HG02571 (cell line): ENCODE data around the gene TNIK.

Source experiments
- ATAC-seq: cut with Tn5 transposase; IDR thresholded peaks from one replicate; pipeline ENCODE4 v1.9.1; 2021; ENCODE audit warnings: mild to moderate bottlenecking, moderate library complexity; ENCODE audit not compliant: unreplicated experiment

TNIK gene

DNA sequence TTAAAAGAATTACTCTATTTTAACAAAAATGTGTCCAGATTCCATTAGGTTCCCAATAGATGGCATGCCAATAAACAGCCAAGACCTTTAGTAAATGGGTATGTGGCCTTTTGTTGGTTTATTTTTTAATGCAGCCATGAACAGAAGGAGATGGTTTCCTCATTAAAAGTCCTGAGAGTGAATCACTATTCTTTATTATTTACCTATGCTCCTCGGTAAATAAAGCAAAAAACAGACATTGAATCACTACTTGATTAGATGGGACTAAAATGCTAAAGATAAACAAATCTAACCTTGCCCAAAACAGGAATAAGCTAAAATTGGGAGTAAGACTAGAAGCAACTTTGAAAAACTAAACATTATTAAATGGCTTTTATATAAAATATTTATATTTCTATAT is 94.2 kb downstream of the TNIK start:
- ATAC-seq = no peak

DNA sequence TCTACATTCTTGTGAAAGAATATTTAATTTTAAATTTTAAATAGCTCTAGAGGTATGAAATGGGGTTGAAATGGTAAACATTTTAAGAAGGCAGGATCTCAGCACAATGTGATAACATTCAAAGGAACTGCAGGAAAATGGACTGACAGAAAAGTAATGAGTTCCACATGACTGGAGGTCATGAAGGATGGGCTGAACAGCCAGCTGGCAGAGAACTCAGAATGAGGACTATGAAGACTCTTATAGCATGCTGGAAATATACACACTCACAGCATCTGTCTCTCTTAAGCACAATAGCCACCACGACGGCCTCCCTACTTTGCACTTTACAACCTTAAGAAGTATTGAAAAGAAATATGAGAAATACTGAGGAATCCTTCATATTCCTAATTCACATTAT is 94.7 kb downstream of the TNIK start:
- ATAC-seq = no peak

DNA sequence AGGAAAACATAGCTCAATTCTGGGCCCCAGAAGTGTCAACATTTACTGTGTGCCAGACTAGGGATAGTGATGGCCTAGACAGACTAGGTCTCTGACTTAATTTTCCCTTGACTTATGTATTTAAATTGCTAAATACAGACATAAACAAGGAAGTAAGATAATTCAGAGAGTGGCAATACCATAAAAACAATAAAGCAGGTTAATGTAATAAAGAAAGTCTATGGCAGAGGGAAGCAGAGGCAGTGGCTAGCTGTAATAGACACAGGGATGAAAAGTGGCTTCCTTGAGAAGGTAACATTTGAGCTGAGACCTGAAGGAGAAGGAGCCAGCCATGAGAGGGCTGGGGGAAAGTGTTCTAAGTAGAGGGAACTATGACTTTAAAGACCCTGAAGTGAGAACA is 95.7 kb downstream of the TNIK start:
- no peak for ATAC-seq

DNA sequence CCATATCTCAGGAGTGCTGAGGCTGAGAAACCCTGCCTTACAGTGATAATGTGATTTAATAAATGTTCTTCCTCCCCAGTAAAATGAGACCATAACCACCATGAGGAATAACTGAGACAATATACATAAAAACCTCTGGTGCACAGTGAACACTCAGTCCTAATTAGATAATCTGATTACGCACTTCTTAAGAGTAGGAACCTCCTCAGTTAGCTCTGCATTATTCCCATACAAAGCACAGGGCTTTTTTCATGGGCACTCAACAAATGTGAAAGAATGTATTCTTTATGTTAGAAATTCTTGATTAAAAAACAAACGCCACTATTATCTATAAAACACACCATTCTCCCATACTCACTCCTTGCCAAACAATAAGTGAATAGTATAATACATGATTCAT is 97.0 kb downstream of the TNIK start:
- no peak for ATAC-seq

DNA sequence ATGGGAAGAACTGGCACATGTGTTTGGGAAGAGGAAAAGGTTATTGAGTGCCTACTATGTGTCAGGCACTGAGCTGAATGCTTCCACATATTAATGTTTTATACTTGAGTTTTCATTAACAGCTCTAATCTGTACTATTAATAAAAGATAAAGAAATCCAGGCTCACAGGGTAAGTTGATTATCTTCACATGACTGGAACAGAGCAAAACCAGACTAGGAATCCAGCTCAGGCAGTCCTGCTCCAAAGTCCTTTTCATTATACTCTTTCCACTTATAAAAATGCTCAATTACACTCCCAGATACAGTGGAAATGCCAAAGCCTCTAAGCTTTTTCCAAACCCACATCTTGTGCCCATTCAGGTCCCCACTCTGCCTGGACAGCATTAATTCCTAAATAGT is 97.6 kb downstream of the TNIK start:
- ATAC-seq = no peak

DNA sequence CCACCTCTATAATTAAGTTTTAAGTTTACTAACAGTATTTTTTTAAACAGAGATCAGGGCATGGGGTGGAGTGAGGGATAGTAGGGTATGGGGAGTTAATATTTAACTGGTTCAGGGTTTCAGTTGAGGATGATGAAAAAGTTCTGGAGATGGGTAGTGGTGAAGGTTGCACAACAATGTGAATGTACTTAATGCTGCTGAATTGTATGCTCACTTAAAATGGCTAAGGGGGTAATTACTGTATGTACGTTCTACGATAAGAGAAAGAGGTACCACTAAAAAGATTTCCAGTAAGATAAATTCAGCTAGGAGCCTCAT is 101.4 kb downstream of the TNIK start:
- no peak for ATAC-seq

DNA sequence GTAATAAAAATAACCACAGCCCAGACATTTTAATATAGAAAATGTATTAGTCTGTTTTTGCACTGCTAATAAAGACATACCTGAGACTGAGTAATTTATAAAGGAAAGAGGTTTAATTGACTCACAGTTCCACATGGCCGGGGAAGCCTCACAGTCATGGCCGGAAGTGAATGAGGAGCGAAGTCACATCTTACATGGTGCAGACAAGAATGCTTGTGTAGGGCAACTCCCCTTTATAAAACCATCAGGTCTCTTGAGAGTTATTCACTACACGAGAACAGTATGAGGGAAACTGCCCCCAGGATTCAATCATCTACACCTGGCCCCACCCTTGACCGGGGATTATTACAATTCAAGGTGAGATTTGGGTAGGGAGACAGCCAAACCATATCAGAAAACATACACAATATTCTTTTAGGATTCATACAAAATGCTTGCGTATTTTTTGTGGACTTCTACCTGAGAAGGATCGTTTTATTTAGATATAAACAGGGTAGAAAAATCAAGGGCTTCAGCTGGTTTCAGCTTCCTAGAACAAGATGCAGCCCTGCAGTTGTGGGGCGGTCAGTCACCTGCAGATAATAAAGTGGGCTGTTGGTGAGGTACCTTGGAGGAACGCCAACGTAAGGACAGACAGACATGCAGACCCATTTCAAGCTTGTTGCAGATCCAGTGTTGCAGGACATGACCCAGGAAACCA is 101.9 kb downstream of the TNIK start:
- ATAC-seq = no peak

DNA sequence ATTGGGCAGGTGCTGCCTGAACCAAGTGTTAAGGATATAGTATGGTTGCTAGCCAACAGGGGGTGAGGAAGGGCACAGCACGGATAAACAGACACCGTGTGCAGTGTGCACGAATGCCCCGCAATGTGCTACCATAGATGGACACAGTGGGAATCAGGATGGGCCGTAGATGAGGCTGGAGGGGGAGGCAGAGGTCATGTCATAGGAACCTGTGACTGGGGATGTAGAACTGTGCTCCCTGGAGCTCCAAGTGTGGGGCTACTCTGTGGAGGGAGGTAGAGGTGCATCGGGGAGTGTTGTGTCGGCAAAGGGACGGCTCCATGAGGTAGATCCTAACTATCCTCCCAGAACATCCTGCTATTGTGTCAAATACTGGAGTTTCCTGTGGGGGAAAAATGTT is 102.5 kb downstream of the TNIK start:
- ATAC-seq = no peak

DNA sequence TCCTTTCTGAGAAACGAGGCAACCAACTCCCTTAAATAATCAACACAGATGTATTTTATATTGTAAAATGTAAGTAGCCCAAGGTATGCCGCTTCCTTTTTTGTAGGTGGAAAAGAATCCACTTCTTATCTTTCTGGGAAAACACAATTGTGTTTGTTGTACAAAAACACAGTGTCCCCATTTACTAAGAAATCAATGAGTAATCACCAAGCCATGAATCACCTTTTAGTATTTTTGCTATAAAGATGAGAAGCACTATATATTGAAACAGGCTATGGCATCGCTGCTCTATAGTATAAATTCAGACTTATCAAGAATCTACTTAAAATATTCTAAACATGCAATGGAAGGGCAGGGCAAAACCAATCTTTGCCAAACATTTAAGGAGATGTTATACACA is 104.0 kb downstream of the TNIK start:
- ATAC-seq = no peak

DNA sequence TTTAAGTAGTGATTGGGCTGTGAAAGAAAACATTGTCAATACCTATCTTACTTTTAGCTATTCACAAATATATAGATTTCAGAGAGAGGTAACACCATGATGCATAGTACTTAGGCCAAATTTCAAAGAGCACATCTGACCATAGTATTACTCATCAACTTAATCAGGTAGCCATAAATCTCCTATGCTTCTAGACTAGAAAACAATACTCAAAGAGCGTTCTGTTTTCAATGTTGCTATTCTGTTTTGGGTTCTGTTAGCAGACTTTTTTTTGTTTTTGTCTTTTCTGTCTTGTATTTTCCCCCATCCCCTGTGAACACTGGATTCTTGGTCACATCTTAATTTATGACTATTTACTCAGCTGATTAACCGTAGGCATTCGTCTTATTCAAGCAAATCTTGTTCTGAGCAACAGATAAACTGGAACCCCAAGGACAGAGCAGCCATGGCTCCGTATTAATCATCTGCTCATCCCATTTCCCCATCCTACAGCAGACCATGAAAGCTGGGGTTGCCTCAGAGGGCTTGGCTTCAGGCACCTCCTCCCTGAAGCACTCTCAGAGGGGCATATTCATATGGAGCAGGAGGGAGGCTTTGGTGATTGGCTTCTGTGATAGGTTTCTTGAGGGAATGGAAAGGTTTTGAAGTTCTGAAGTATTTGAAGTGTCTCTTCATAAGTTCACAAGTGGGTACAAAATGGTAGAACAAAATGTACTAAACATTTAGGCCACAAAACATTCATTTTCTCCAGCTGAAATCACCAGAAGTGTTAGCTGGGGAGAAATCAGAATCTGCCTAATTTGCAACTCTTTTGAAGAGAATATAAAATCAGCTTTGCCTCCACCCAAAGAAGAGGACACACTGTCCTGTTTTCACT is 105.3 kb downstream of the TNIK start:
- no peak for ATAC-seq

DNA sequence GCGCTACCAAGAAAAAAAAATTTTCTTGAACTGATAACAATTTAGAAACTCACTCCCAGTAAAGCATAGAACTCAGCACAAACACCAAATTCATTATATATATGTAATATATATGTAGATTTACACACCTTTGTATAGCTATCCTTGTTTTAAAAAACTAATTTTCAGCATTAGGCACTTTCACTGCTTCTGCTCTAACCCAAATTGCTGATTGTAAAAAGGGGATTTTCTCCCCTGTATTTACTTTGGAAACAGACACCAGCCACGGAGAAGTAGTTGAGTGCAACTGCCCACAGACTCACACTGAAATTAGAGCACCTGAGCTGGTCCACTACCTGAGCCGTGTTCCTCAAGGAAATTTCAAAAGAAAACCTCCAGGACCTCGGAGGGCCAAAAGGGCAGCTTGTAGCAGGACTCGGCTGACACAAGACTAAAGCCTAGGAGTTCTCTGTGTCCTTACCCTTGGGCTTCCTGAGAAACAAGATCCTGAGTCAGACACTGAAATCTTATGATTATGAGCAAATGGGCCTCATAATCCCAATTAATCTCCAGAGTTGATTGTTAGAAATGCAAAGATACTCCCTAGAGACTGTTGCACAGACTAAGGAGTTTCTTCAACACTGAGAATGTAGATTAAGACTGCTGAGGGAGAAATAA is 106.0 kb downstream of the TNIK start:
- no peak for ATAC-seq

DNA sequence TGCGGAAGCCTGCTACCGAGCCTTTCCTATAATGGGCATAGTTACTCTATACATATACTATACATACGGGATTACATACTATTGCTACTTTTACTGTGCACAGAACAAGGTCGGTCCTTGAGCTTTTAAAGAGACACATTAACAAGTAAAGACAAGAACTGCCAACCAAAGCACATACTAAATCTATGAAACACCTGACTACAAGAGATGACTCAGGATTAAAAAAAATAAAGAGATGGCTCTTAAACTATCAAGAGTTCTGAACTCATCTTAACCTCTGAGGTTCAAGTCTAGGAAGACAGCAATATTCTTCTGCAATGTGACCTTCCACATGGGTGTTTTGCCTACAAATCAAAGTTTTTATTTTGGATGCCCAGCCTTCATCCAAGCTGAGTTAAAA is 106.8 kb downstream of the TNIK start:
- ATAC-seq = no peak

DNA sequence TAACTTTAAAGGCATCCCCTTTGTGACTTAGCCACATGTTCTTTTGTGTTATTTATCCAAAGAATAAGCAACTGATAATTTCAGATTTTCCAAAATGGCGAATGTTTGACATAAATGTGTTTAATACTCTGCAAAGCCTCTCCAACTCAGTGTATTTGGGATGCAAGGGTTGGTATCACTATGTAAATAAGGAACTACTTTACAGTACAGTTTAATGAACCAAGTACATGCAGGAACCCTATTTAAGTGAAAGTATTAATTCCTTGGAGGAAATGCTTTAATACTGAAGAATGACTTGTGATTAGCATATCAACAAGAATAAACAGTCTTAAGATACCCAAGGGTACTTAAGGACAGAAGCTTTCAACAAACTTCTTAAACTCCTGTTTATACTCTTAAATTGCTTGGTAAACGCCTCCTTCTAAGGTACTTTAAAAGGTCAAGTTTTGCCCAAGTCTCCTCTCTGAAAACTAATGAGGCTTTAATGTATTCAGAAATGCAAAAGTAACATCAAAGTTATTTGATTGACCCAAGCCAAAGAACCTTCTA is 107.7 kb downstream of the TNIK start:
- no peak for ATAC-seq

DNA sequence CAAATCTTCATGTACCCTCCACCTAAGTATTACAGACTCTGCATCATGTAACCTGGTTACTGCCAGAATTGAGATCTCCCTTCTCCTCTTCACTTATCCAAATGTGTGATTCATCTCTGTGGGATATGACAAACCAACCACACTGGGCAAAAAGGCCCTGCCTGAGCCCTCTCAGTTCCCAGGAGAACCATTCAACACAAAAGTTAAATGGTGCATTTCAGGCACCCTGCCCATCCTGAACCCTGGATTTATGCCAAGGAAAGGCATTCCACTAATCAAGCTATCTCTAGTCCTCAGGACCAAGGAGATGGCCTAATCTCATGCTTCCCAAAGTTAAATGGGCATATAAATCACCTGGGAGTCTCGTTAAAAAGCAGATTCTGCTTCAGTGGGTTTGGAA is 108.5 kb downstream of the TNIK start:
- ATAC-seq = no peak

DNA sequence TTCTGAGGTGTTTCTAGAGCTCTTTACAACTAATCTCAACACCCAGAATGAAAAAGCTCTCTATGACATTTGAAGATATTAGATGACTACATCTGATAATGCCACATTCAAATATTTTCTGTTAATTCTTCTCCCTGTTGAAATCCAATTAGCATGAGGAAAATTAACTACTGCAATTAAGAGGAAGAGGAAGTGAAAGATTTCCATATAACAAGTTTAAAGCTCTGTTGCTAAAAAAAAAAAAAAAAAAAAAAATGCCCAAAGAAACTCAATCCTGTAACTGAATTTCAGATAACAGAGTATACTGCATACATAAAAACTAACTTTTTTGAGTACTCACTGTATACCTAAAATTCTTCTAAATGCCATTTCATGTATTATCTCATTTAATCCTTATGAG is 109.8 kb downstream of the TNIK start:
- ATAC-seq = no peak

DNA sequence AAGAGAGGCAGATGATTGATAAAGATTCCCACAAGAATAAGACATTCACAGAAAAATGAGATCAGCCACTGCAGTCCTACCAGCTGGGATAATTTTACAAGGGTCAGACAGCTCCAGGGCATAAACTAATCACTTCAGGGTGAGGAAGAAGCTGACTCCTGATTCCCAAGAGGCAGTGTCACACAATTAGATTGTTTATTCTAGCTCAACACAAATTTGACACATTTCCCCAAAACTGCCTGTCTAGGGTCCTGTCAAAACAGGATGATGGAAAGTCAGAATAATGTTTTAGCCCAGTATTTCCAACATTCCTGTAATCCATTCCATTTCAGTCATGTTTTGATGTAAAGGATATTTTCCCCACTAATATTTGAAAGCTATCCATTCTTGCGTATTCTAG is 110.8 kb downstream of the TNIK start:
- no peak for ATAC-seq

DNA sequence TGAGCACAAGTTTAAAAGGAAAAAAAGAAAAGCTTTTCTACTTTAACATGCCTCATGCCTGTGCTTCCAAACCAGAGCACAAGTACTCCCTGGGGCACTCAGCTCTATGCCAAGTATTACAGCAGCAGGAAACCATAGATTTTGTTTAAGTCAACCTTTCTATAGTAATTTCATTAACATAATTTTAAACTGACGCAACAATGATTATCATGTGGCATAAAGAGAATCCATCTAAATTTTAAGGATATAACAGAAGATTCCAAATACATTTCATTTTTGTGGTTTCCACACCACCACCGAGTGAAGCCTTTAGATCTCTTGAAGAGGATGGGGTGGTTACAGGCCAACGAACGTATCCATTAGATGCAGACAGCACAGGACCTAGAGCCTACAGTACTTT is 112.1 kb downstream of the TNIK start:
- ATAC-seq = no peak

DNA sequence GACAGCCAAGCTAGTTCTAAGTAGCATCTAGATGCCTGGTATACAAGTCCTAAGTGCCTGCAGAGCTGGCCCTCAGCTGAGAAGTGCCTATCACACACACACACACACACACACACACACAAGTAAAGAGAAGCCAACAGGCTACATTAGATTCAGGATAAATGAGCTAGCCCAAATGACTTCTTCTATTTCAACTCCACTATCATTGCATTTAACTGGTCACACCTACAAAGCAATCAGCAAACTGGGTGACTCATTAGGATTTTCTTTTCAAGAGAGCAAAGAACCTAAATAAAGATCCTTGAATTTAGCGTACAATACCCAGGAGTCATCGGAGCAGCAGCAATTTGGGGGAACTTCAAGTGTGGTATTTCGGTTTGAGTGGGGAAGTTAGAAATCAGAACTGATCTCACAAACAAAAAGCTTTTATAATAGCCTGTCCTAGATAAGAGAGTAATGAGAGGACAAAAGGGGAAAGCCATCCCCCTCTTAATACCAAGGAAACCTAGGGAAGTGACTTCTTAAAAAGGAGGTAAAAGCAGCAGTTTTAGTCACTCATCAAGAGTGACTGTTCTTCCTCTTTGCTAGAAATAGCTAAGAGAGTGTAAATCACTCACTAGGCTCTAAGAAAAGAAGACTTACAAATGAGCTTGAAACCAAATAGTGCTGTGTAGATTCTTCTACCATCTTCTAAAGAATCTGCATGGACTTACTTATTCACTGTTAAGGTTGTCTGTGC is 112.7 kb downstream of the TNIK start:
- peak; percentile 60 for ATAC-seq

DNA sequence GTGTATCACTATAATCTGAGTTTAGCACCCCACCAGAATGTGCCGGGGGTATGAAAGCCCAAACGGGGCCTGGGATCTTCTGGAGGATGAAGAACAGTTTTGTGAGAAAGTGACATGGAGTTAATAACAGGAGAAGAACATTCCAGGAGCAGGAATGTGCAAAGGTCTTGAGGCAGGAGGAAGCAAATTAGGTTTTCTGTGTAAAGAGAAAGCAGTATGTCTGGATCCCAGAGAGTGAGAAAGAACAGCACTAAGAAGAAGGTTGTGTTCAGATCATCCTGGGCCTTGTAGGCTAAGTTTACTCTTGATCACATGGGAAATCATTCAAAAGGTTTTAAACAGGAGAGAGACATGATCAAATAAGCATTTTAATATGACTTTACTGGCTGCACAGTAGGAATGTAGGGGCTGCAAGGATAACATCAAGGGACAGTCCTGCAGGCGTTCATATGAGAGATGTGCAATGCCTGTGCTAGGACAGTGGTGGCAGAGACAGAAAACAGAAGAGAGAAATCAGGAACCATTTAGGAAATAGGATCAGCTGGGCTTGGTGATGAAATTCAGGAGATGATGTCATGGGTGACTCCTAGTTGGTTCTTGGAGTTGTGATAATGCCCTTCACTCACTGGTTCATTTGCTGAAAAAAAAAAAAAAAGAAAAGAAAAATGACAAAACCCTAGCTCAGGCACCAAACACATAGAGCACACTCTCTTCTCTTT is 113.5 kb downstream of the TNIK start:
- ATAC-seq = no peak

DNA sequence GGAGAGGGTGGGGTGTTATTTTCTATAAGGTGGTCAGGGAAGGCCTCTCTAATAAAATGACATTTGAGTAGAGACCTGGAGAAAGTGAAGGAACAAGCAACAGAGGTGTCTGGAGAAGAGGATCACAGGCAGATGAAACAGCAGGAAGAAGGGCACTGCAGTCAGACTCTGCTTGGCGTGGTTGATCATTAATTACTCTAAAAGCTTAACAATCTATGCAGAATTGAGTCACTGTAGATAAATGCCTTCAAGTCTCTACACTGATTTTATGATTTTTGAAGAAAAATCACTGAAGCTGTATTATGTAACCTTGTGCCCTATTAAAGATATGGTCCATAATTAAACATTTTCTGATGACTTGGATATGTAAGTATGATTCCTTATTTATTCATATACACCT is 114.2 kb downstream of the TNIK start:
- ATAC-seq = no peak
